ENCODE data around the gene KIRREL3. TPM values are rescaled to one million over a fixed set of nuclear protein-coding genes. Genes with fewer than 3 reads are reported as not detected.

The KIRREL3 gene
- total RNA-seq, 1 donor from 2014 or later = not detected

DNA sequence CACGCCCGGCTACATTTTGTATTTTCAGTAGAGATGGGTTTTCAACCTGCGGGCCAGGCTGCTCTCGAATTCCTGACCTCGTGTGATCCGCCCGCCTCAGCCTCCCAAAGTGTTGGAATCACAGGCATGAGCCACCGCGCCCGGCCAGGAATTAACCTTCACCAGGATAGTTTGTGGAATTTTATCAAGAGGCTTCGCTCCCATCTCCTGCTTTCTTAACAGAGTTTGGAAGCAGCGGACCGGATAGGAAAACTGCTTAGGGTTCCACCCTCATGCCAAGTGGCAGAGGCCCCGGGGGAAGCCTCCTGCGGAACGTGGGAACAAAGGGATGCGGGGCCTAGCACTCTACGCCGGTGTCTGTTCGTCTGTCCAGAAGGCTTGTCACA, 415.2 kb downstream of the KIRREL3 start:
- intact Hi-C loops (cut with micrococcal nuclease) = no loop called here
- Mint-ChIP-seq H3K27ac (no peak overlapping the region), H3K27me3 (no peaks in the 10 kb centered on the region), H3K9me3 (no peaks in the 10 kb centered on the region), H3K36me3 (ENCODE audit: low read depth) (no peaks in the 10 kb centered on the region), H3K4me3 (no peak overlapping the region), H3K4me1 (no peaks in the 10 kb centered on the region)
- no peak for DNase-seq

DNA sequence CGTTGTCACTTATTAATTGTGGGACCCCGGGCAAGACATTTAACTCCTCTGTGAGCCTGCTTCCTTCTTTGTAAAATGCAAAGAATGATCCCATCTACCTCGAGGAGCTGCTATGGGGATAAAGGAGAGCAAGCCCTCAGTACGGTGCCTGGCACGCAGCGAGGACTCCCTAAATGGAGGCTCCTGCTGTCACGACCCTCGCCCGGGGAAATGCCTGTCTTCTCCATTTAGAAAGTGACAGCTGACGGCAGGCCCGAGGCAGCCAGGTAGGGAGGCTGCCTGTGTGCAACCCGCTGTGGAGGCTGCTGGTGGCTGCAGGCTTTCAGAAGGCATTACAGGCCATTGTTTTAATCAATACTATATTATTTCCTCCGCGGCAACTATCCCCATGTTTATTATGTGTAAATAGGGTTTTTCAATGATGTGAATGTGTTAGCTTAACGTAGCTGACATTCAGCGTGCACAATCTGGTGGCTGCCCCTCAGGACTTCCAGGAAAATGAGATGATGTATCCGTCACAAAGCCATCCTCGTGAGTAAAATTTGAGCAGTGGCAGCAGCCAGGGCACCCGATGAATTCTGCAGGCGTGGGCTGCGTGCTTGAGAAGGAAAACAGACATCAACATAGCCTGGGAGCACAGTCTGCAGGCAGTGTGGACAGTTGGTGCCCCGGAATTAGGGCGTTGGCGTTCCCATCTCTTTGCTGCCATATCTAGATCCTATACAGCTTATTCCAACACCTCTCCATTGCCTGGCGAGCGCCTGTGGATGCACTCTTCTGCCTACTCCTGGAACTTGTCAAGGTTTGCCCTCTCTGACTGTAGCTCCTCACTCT, 416.8 kb downstream of the KIRREL3 start:
- H3K4me1 Mint-ChIP-seq = no peaks in the 10 kb centered on the region
- no peak overlapping the region for H3K27ac Mint-ChIP-seq
- H3K27me3 Mint-ChIP-seq = no peaks in the 10 kb centered on the region
- intact Hi-C loops (cut with micrococcal nuclease) = no loop called here
- no peaks in the 10 kb centered on the region for H3K36me3 Mint-ChIP-seq (ENCODE audit: low read depth)
- H3K9me3 Mint-ChIP-seq = no peaks in the 10 kb centered on the region
- no peak for DNase-seq
- no peak overlapping the region for H3K4me3 Mint-ChIP-seq

DNA sequence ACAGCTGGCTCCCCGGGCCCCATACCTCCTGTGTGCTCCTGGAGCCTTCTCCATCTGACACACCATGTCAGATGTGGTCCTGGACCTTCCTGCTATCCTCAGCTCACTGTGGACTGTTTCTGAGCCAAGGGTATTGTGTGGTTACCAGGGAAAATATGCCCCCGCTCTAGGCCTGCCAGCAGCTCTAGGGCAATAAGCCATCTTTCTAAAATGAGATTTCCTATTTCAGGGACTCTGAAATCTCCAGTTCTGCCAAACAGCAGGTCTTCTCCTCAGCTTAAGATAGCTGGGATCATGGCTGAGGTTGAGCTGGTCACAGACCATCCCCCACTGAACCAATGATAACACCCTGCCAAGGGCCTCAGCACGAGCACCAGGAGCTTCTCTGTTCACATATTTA, 417.5 kb downstream of the KIRREL3 start:
- no peak overlapping the region for H3K4me3 Mint-ChIP-seq
- H3K27ac Mint-ChIP-seq = no peak overlapping the region
- DNase-seq = no peak
- intact Hi-C loops (cut with micrococcal nuclease) = no loop called here
- no peaks in the 10 kb centered on the region for H3K27me3 Mint-ChIP-seq
- no peaks in the 10 kb centered on the region for H3K4me1 Mint-ChIP-seq
- no peaks in the 10 kb centered on the region for H3K9me3 Mint-ChIP-seq
- H3K36me3 Mint-ChIP-seq (ENCODE audit: low read depth) = no peaks in the 10 kb centered on the region

DNA sequence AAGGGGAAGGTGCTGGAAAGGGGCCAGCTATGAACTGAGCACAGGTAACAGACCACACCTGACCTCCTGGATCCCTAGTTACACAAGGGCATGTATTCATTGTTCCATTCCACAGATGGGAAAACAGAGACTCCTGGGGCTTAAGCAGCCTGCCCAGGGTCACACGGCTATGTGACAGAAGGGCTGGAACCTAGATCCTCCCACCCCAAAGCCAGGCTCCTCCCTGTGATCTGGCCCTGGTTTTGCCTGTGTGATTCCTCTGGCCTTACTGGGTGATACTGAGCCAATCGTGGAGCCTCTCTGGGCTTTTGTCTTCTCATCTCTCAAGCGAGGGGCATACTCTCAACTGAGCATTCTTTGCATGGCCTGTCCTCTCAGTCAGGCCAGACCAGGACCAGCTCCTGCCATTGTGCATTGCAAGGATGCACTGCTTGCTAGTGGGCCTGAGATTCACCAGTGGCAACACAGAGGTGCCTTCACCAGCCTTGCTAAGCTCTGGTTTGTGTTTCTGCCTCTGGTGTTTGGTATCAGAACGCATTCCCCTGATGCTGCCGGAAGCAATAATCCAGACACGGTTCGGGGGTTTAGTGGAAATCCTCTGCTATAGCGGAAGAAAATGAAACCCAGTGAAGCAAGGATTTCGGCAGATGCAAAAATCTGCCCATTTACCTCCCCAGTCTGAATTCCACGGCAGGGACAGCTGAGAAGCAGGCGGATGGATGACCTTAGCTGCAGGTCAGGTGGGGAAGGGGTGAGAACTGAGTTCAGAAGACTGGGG, 418.5 kb downstream of the KIRREL3 start:
- DNase-seq = no peak

DNA sequence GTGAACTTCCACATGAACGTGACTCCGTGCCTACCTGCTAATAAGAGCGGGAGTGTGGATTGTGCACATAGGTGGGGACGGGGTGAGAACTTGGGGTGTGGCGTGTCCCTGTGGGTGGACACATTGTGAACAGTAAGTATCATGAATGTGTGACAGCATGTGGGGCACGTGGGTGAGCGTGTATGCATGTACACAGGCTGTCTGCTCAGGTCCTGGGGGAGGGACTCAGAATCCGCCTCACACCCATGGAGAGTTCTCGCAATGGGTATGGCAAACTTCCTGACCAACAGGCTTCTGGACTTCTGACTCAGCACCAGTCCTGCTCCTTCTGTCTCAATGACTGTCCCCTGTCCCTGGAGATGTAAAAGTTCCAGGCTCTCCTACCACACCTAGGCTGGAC, 422.1 kb downstream of the KIRREL3 start:
- Mint-ChIP-seq H3K27ac (no peak overlapping the region), H3K27me3 (no peaks in the 10 kb centered on the region), H3K36me3 (ENCODE audit: low read depth) (no peaks in the 10 kb centered on the region), H3K4me1 (no peaks in the 10 kb centered on the region), H3K4me3 (no peak overlapping the region), H3K9me3 (no peaks in the 10 kb centered on the region)
- intact Hi-C loops (cut with micrococcal nuclease) = no loop called here
- no peak for DNase-seq

More for the DNA sequence above, 418.5 kb downstream of the KIRREL3 start:
- Mint-ChIP-seq H3K9me3 (no peaks in the 10 kb centered on the region), H3K4me1 (no peaks in the 10 kb centered on the region), H3K27me3 (no peaks in the 10 kb centered on the region), H3K4me3 (no peak overlapping the region), H3K36me3 (ENCODE audit: low read depth) (no peaks in the 10 kb centered on the region), H3K27ac (no peak overlapping the region)
- intact Hi-C loops (cut with micrococcal nuclease) = no loop called here

DNA sequence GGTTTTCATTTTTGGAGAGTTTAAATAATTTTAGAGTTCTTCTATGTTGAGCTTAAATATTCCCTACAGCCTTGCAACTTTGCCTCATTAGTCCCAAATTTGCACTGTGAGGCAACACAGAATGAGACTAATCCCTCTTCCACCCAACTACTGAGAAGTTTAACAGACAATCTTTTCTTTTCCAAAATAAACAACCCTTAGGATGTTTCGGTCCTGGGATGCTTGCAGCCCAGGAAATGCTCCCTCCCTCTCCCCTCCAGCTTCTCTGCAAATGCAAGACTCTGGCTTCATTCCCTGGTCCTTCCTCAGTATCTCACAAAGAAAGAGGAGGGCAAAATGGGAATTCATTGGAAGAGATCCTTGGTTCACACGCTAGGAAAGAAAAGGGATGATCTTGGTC, 422.5 kb downstream of the KIRREL3 start:
- H3K9me3 Mint-ChIP-seq = no peaks in the 10 kb centered on the region
- no peaks in the 10 kb centered on the region for H3K27me3 Mint-ChIP-seq
- no peak for DNase-seq
- no peaks in the 10 kb centered on the region for H3K36me3 Mint-ChIP-seq (ENCODE audit: low read depth)
- no peak overlapping the region for H3K27ac Mint-ChIP-seq
- H3K4me3 Mint-ChIP-seq = no peak overlapping the region
- intact Hi-C loops (cut with micrococcal nuclease) = no loop called here
- H3K4me1 Mint-ChIP-seq = no peaks in the 10 kb centered on the region

DNA sequence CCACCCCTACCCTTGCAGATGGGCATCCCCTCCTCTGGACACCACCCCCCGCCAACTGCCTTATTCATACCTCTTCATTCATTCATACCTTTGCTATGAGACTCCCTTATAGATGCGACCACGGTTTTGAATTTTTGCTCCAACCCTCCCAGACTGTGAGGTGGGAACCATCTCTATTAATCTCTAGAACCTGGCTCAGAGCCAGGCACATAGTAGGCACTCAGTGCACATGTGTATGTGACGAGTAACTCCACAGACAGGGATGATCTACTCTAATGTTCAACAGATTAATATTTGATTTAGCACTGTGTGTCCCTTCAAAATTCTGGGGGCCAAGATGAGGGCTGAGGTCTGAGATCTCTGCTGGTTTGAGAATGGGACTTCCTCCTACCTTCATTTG, 424.7 kb downstream of the KIRREL3 start:
- no peak for DNase-seq
- H3K9me3 Mint-ChIP-seq = no peaks in the 10 kb centered on the region
- no peaks in the 10 kb centered on the region for H3K27me3 Mint-ChIP-seq
- H3K4me1 Mint-ChIP-seq = no peaks in the 10 kb centered on the region
- H3K4me3 Mint-ChIP-seq = no peak overlapping the region
- intact Hi-C loops (cut with micrococcal nuclease) = no loop called here
- no peaks in the 10 kb centered on the region for H3K36me3 Mint-ChIP-seq (ENCODE audit: low read depth)
- H3K27ac Mint-ChIP-seq = no peak overlapping the region

DNA sequence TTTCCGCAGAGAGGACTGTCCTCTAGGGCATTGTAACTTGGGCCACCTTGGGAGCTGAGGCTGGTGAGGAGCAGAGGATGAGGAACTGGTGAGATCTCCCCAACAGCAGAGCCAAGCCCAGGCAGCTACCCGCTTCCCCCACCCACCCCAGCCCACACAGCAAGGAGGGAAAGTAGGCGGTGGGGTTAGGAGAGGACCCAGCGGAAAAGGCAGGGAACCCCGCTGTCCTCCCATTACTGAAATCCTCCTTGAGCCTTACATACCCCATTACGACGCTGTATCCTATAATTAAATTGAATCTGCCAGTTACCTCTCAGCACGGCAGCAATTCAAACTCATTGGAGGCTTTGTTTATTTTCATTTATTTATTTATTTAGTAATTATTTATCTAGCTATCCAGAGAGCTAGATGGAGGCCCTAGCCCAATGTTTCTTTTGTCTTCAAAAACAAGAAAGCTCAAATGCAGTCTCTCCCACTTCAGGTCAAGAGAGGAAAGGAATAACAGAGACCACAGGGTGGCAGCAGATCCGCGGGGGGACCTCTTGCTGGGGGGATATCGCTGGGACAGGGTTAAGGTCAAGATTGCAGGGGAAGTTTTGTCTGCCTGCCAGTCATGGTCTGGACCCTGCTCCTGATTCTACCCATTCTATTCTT, 427.1 kb downstream of the KIRREL3 start:
- H3K36me3 Mint-ChIP-seq (ENCODE audit: low read depth) = no peaks in the 10 kb centered on the region
- H3K27ac Mint-ChIP-seq = no peak overlapping the region
- H3K9me3 Mint-ChIP-seq = no peaks in the 10 kb centered on the region
- no peak for DNase-seq
- no peaks in the 10 kb centered on the region for H3K4me1 Mint-ChIP-seq
- intact Hi-C loops (cut with micrococcal nuclease) = no loop called here
- no peaks in the 10 kb centered on the region for H3K27me3 Mint-ChIP-seq
- no peak overlapping the region for H3K4me3 Mint-ChIP-seq

DNA sequence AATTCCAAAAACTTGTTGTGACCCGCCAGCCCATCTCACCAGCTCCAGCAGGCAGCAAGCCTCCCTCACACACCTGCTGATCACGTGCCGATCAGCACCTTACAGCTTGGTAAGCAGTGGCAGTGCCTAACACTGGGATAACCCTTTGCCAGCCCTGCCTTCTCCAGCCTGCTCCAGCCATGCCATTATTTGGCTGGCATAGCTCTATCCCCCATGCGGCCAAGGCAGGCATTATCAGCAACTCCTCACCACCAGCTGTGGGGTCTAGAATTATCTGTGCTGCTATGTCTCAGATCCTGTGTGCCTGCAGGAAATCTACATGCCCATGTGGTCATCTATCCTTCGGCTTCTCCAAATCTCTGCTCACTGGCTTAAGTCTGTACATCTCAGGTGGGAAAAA, 430.1 kb downstream of the KIRREL3 start:
- Mint-ChIP-seq H3K27me3 (no peaks in the 10 kb centered on the region), H3K4me1 (no peaks in the 10 kb centered on the region), H3K9me3 (no peaks in the 10 kb centered on the region), H3K27ac (no peak overlapping the region), H3K36me3 (ENCODE audit: low read depth) (no peaks in the 10 kb centered on the region), H3K4me3 (no peak overlapping the region)
- no peak for DNase-seq
- intact Hi-C loops (cut with micrococcal nuclease) = no loop called here

DNA sequence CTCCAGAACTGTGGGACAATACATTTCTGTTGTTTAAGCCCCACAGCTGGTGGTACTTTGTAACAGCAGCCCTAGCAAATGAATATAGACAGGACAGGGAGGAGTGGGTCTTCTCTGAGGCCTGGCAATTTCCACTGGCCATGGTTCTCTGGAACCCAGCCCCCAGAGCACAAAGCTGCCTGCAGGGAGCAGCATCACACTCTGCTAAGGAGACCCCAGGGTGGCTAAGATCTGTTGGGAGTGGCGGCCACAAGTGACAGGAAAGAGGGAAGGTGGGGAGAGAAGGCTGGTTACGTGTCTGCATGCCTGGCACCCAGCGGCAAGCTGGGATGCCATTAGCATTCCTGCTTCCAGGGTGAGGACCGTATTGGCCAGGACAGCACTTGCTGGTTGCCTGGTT, 433.2 kb downstream of the KIRREL3 start:
- intact Hi-C loops (cut with micrococcal nuclease) = no loop called here
- no peaks in the 10 kb centered on the region for H3K9me3 Mint-ChIP-seq
- H3K4me1 Mint-ChIP-seq = no peaks in the 10 kb centered on the region
- H3K4me3 Mint-ChIP-seq = no peak overlapping the region
- no peak overlapping the region for H3K27ac Mint-ChIP-seq
- H3K36me3 Mint-ChIP-seq (ENCODE audit: low read depth) = no peaks in the 10 kb centered on the region
- no peak for DNase-seq
- H3K27me3 Mint-ChIP-seq = no peaks in the 10 kb centered on the region

DNA sequence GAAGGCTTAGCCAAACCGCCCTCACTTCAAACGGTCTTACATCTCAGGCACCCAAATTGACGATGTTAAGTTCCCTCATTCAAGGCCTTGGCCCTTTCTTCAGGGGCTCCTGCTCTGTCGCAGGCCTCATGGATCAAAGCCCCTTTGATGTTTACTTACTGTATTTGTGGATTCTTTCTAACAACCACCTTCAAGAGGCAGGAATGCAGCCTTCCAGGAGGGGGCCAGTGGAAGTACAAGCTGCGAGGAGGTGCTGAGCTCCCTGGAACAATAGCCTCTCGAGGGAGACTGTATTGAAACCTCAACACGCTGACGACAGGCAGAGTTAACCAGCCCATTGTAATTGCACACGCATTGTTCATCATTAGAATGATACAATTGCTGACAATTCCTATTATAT, 436.0 kb downstream of the KIRREL3 start:
- H3K36me3 Mint-ChIP-seq (ENCODE audit: low read depth) = no peaks in the 10 kb centered on the region
- H3K9me3 Mint-ChIP-seq = peaks cover 6% of the 10 kb centered on the region
- DNase-seq = no peak
- H3K4me1 Mint-ChIP-seq = no peaks in the 10 kb centered on the region
- H3K27me3 Mint-ChIP-seq = no peaks in the 10 kb centered on the region
- no peak overlapping the region for H3K27ac Mint-ChIP-seq
- intact Hi-C loops (cut with micrococcal nuclease) = no loop called here
- no peak overlapping the region for H3K4me3 Mint-ChIP-seq

DNA sequence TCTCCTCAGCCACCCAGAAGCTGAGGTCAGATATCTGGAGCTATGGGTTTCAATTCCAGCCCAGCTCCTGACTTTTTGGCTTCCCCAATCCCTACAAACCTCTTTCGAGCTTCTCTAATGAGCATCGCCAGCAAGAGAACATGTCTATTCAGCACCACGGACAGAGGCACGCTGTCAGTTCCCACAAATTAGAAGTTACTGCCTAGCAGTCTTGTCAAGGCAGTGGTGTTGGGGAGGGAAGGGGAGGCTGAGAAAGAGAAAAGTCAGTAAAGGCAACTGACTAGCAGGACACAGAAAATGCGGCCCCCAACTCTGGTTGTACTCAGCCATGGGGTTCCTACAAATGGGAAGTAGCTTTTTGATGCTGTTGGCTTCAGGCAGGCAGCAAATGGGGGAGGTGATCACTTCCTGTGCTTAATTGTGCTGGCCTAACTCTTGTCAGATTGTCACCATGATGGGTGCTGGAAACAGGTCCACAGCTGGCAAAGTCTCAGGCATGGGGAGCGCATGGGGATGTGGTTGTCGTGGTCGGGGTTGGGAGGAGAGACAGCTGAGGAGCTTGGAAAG, 439.2 kb downstream of the KIRREL3 start:
- no peak overlapping the region for H3K27ac Mint-ChIP-seq
- H3K36me3 Mint-ChIP-seq (ENCODE audit: low read depth) = no peaks in the 10 kb centered on the region
- no peaks in the 10 kb centered on the region for H3K4me1 Mint-ChIP-seq
- peak; percentile 81 for DNase-seq
- H3K9me3 Mint-ChIP-seq = peaks cover 6% of the 10 kb centered on the region
- H3K4me3 Mint-ChIP-seq = no peak overlapping the region
- H3K27me3 Mint-ChIP-seq = no peaks in the 10 kb centered on the region
- intact Hi-C loops (cut with micrococcal nuclease) = no loop called here

DNA sequence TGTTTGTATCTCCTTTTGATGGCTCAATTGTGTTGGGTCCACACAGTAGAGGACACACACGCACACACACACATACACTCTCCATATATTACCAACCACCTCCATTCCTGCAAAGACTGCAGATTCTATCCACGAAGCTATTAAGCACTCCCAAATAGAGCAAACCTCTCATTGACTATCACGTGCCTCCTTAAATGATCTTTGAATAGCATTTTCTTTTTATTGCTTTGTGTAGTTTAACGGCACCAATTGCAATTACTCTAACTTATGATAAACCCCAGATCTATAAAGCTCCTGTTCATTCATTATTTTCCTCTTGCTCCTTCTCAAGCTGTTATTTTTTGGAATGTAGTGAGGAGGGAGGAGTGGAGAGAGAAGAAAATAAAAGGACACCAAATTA, 440.3 kb downstream of the KIRREL3 start:
- no peak overlapping the region for H3K4me3 Mint-ChIP-seq
- DNase-seq = no peak
- H3K27me3 Mint-ChIP-seq = no peaks in the 10 kb centered on the region
- peaks cover 6% of the 10 kb centered on the region for H3K9me3 Mint-ChIP-seq
- no peaks in the 10 kb centered on the region for H3K4me1 Mint-ChIP-seq
- H3K36me3 Mint-ChIP-seq (ENCODE audit: low read depth) = no peaks in the 10 kb centered on the region
- intact Hi-C loops (cut with micrococcal nuclease) = no loop called here
- no peak overlapping the region for H3K27ac Mint-ChIP-seq

Data from activated CD4-positive, alpha-beta T cell treated with anti-CD3 and anti-CD28 coated beads, Interleukin-2, amount 10 ng/mL, durations not matched to agents 24 days and 14 days (primary cell).